HL-60/S4 (cell line): ENCODE results near the gene CST11.
"Not testable (repeated sequence)": the region's sequence is repeated elsewhere in the genome, so short reads cannot be mapped to it uniquely, and the experiment has no call there.

ENCODE experiments used
- in situ Hi-C: fragments of 300-500 bp; cut with MboI; formaldehyde crosslinking; loops from 2 replicates; pipeline ENCODE4 v1.14.3; 2022; ENCODE audit warnings: low sequenced_read_pairs

CST11 gene

DNA sequence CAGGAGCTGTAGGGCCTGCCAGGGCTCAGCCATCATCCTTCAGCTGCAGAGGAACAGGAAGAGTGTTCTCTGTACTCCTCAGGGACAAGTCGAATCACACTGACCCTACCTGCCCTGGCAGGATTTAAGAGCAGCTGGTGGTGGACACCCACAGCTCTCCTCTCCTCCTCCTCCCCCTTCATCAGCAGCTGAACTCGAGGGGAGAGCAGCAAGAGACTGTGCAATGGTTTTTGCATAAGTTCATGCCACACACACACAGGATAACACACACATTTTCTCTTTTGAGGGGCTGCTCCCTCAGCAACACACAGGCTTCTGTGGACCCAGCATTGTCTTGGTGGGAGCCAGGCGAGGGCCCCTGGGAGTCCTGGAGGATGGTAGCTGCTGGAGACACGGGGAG lies at the start of gene CST11:
CST11 (minus strand) TSS at position 101 of the 400 bp plus-strand sequence; CDS start at position 36, 65 bp downstream.
- in situ Hi-C loops: no loop called here

GRCh38 chr20:23501926-23502325 lies 49.2 kb upstream of the CST11 start:
- in situ Hi-C loops: no loop called here

- in situ Hi-C loops: no loop called here
Observed at GRCh38 chr20:23497536-23497935, 44.9 kb upstream of the CST11 start.

DNA sequence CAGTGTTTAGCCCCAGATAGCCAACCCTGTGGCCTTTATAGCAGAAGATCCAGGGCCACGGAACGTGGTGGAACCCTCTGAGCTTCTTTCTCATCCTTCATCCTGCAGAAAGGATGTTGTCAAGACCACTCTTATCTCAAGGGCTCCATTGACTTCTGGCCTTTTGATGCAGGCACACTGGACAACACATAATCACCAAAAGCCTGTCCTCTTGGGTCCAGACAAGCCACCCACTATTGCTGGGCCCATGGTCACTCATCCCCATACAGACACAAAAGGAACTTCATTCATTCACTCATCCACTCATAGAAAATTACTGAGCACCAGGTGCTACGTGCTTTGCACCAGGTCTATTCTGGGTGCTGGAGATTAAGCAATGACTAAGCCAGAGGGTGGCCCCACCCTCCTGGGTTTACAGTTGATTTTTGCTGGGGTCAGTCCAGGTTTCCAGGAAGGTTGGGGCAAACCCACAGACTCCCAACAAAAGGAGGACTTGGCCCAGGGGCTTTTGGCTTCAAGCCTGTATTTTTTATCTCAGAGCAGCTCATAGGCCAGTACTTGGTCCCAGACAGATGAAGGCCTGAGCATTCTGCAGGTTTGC lies 40.6 kb upstream of the CST11 start:
- in situ Hi-C loops: no loop called here

DNA sequence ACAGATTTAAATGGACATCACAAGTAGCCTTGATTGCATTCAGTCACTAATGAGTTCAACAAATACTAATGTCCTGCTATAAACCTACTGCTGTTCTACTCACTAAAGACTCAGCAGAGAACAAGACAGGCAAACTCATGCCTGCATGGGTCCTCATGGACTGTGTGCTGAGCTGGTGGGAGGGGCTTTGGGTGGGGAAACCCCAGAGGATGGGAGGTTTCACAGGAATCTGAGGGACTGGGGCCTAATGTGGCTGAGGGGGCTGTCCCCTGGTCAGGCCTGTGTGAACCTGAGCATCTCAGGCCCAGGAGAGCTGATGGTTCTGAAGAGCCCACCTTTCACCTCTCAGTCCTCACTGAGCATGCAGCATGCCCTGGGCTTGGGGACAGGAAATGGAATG lies 39.6 kb upstream of the CST11 start:
- in situ Hi-C loops: no loop called here

DNA sequence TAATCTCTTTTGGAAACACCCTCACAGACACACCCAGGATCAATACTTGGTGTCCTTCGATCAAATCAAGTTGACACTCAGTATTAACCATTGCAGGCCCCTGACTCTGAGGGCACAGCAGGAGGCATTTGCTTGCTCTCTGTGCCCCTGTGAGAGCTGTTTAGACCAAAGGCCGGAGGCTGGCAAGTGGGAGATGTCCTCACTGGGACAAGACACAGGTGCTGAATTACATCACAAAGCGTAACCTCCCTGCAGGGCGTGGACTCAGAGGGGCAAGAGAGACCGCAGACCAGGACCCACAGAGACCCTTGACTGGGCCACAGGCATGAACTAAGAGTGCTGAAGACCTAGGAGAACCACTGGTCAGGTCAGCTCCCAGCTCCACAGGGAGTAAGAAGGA lies 38.1 kb upstream of the CST11 start, which contains the start of gene CST8:
CST8 (plus strand) TSS at position 301 of the 400 bp plus-strand sequence. CDS start 551 bp downstream, outside the sequence.
- in situ Hi-C loops: no loop called here

- in situ Hi-C loops: no loop called here
Observed at GRCh38 chr20:23488996-23489395, 36.3 kb upstream of the CST11 start.

DNA sequence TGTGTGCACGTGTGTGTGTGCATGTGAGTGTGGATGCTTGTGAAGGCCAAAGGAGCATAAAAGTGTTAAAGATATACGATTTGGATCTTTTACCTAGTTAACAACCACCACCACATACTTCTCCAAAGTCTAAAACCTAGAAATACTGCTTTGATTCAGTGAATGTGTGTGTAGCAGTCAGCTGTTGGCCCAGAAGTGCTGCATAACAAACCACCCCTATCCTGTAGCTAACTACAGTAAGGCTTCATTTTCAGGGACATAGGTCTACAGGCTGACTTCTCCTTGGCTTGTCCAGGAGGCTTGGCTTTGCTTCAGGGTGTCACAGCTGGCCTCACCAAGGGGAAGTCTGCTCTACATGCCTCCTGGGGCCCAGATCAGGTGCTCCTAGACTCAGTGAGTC lies 35.8 kb upstream of the CST11 start:
- in situ Hi-C loops: no loop called here

DNA sequence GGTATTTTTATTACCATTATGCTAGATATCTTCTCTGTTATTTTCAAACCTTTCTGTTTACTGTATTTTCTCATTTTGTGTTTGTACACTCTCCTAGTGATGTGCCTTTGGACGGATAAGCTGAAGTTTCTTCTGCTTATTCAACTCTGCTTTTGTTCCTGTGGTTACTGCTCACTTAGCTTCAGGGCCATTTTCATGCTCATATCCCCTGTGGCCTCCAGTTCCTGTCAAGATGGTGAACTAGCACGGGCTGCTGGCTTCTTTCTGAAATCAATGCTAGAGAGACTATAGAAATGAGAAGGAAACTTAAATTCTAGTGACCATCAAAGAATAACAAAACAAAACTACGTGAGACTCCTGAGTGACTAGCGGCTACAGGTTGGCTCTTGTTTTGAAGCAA lies 31.4 kb upstream of the CST11 start:
- in situ Hi-C loops: no loop called here

GRCh38 chr20:23482138-23482537 lies 29.5 kb upstream of the CST11 start:
- in situ Hi-C loops: no loop called here

DNA sequence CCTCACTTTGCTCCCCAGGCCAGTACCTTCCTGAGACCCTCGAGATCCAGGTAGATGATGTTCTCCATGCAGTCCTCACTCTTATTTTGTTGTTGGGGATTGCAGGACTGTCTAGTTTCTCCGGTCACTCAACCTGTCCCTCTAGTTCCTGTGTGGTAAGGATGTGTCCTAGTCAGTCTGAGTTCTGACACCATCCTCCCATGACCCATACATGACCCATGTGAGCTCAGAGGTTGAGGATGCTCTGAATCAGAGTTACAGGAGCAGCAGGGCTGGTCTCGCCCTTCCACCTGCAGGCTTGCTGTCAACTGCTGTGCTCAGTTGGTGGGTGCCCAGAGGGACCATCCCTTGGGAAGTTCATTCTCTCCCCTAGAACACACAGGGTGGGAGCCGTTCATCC lies 26.4 kb upstream of the CST11 start:
- in situ Hi-C loops: no loop called here

DNA sequence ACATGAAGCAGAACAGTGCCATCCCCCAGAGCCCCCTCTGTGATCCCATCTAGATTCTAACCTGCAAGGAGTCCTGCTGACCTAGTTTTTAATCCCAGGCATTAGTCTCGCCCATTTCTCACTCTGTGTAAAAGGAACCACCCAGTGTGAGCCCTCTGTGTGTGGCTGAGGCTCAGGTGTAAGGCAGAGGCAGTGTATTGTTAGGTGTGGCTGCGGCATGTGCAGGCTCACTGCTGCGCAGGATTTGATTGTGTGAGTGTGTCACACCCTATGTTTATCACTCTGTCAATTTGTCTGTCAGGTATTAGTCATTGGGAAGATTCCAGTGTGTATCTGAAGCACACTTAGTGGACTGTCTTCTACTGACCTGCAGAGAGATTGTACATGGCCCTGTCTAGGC lies 24.5 kb upstream of the CST11 start:
- in situ Hi-C loops: no loop called here

GRCh38 chr20:23476015-23476754 lies 23.5 kb upstream of the CST11 start:
- in situ Hi-C loops: no loop called here

DNA sequence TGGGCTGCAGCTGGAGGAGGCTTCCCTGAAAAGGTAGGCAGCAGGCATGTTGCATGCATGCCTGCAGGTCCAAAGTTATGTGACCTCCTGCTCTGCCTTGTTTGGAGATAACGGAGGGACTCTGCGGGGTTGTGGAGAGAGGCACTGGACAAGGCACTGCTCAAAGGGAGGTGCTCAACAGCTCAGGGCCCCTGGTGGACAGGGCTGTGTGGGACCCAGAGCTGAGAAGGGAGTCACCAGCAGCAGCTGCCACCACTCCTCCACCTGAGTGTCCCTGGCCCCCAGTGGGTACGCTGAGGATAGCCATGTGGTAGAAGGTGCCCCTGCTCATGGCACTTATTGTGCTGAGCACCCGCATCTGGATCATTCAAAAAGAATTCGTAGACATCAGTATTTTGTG lies 22.7 kb upstream of the CST11 start:
- in situ Hi-C loops: no loop called here

GRCh38 chr20:23473293-23473692 lies 20.6 kb upstream of the CST11 start:
- in situ Hi-C loops: not testable (repeated sequence)

GRCh38 chr20:23472306-23472705 lies 19.6 kb upstream of the CST11 start:
- in situ Hi-C loops: not testable (repeated sequence)

- in situ Hi-C loops: not testable (repeated sequence)
Observed at GRCh38 chr20:23466961-23467360, 14.3 kb upstream of the CST11 start.

- in situ Hi-C loops: no loop called here
Observed at GRCh38 chr20:23461180-23461579, 8.5 kb upstream of the CST11 start.

DNA sequence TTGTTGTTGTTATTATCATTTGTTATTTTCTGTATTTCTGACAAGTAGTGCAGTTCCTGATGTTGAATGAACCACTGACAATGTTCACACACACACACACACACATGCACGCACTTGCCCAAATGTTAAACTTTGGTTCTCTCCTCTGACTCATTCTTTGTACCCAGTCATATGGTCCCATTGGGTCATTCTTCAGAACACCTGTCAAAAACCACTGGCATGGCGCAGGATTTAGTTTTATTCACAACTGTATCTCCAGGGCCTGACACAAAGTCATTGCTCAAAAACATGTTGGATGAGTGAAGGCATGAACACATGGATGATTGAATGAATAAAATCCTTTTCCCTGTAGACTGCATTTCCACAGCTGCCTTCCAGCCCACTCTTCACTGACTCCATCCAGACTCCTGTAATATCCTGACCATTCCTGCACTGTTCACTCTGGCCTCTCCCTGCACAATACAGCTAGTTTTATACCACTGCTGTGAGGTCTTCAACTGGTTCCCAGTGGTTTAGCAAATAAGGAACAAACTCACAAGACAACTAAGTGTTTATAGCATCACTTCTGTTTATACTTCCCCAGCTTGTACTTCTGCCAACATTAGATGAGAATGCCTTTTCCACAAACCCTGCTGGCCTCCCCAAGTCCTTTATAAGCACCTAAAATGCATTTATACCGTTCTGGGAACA lies 6.9 kb upstream of the CST11 start:
- in situ Hi-C loops: no loop called here

DNA sequence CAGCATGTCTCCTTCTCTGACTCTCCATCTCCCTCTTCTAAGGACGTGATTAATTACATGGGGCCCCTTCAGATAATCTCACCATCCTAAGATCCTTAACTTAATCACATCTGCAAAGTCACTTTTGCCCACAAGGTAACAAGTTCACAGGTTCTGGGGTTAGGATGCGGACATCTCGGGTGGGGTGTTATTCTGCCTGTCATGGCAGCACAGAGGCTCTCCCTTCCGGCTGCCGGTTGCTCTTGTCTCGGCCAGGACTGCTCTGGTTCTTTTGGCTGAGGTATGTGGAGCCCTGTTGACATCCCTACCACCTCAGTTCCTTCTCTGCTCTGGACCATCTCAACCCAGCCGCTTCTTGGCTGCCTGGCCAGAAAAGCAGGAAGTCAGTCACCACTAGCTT lies 4.2 kb upstream of the CST11 start:
- in situ Hi-C loops: no loop called here

DNA sequence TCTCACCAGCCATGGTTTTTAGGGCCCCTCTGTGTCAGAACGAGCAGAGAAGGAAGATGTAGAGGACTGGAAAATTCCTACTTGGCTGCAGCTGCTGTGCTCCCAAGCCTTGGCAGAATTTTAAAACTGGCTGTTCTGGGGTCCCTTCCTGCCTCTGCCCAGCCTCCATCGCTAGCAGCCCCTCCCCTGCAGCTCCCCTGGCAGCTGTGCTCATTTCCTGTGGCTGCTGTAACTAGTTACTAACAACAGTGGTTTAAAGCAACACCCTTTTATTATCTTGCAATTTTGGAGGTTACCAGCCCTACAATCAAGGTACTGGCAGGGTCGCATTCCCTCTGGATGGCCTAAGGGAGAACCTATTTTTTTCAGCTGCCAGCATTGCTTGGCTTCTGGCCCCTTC lies 3.7 kb upstream of the CST11 start:
- in situ Hi-C loops: no loop called here

DNA sequence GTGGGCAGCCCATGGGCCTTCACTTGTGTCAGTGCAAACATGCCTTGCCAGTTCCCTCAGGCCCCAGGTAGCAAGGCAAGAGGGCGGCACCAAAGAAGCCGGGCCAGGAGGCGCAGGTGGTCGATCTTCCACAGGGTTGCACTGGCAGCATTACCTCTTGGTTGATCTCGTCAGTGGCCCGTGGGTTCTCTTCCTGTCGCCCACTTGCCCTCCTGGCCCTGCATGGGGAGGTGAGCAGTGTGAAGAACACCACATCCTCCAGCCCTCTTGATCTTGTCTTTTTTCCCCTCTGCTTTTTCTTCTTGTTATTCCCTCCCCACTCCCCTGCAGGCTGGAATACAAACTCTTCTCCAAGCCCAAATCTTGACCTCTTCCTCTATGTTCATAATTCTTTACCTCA lies 3.0 kb upstream of the CST11 start:
- in situ Hi-C loops: no loop called here
